Measurements from ENCODE around the gene CYB5RL. TPM values are rescaled to one million over a fixed set of nuclear protein-coding genes. Genes with fewer than 3 reads are reported as not detected.

The CYB5RL gene
- total RNA-seq, 1 experiment from 2014 or later: 13.1 TPM

- TF ChIP-seq GTF2I (CRISPR knock-in tag; conservative IDR thresholded peaks at IDR 0.05) (no peak), SP1 (CRISPR knock-in tag; conservative IDR thresholded peaks at IDR 0.05) (no peak), IRF2 (CRISPR knock-in tag; IDR thresholded peaks at IDR 0.05; ENCODE audit: borderline replicate concordance, low read depth) (no peak), FOXP4 (CRISPR knock-in tag; IDR thresholded peaks at IDR 0.05) (no peak), NFYB (CRISPR knock-in tag; conservative IDR thresholded peaks at IDR 0.05; ENCODE audit: low read depth) (no peak), NR1H2 (CRISPR knock-in tag; IDR thresholded peaks at IDR 0.05) (no peak), ATF6 (CRISPR knock-in tag; IDR thresholded peaks at IDR 0.05) (no peak)
Observed at GRCh38 chr1:54171606-54172005, 28.2 kb downstream of the CYB5RL start (continued).

GRCh38 chr1:54171016-54171415, 28.8 kb downstream of the CYB5RL start:
- ATAC-seq: no peak
- Mint-ChIP-seq H3K9me3 (no peaks in the 10 kb centered on the region), H3K36me3 (no peaks in the 10 kb centered on the region), H3K4me3 (no peak overlapping the region), H3K4me1 (no peaks in the 10 kb centered on the region), H3K27ac (no peak overlapping the region), H3K27me3 (ENCODE audit: low read depth) (peaks cover 3% of the 10 kb centered on the region; the same call in 1 of the 2 replicates)
- POLR2A ChIA-PET: interaction anchor here (0.5 kb wide), 1 partner anchor 142 kb away, joined by 3 read pairs; no protein-coding TSS in a partner anchor
- TF ChIP-seq USF2 (CRISPR knock-in tag; IDR thresholded peaks at IDR 0.05) (no peak), IRF2 (CRISPR knock-in tag; IDR thresholded peaks at IDR 0.05; ENCODE audit: borderline replicate concordance, low read depth) (no peak), ATF2 (CRISPR knock-in tag; IDR thresholded peaks at IDR 0.05; ENCODE audit: borderline replicate concordance, low read depth) (no peak), MAX (CRISPR knock-in tag; IDR thresholded peaks at IDR 0.05) (no peak), TP53 (CRISPR knock-in tag; IDR thresholded peaks at IDR 0.05) (no peak), ZNF219 (CRISPR knock-in tag; IDR thresholded peaks at IDR 0.05; ENCODE audit: borderline replicate concordance) (no peak), ATF3 (CRISPR knock-in tag; conservative IDR thresholded peaks at IDR 0.05) (no peak)
- CTCF ChIA-PET: interaction anchor here (1.0 to 4.1 kb wide), 4 partner anchors 10 to 49 kb away, joined by 3 to 23 read pairs (median 10); no protein-coding TSS in a partner anchor
- no peak for DNase-seq (ENCODE audit: low spot score)

GRCh38 chr1:54169068-54169467, 30.8 kb downstream of the CYB5RL start:
- POLR2A ChIA-PET: no interaction called here
- DNase-seq (ENCODE audit: low spot score) (no peak), ATAC-seq (no peak)
- TF ChIP-seq MXD4 (CRISPR knock-in tag; IDR thresholded peaks at IDR 0.05; ENCODE audit: borderline replicate concordance): no peak
- TF ChIP-seq E2F5 (CRISPR knock-in tag; IDR thresholded peaks at IDR 0.05): no peak
- no peak for TF ChIP-seq SP1 (CRISPR knock-in tag; conservative IDR thresholded peaks at IDR 0.05)
- TF ChIP-seq ZBTB43 (CRISPR knock-in tag; IDR thresholded peaks at IDR 0.05): no peak
- TF ChIP-seq GRHL2 (CRISPR knock-in tag; IDR thresholded peaks at IDR 0.05; ENCODE audit: insufficient replicate concordance, severe bottlenecking): no peak
- no peak for TF ChIP-seq ZSCAN18 (CRISPR knock-in tag; IDR thresholded peaks at IDR 0.05)
- TF ChIP-seq ZNF281 (CRISPR knock-in tag; IDR thresholded peaks at IDR 0.05): no peak

More at GRCh38 chr1:54169068-54169467, 30.8 kb downstream of the CYB5RL start:
- CTCF ChIA-PET: interaction anchor here (1.9 kb wide), 1 partner anchor 13 kb away, joined by 7 read pairs; no protein-coding TSS in a partner anchor
- Mint-ChIP-seq H3K27ac (no peak overlapping the region), H3K9me3 (no peaks in the 10 kb centered on the region), H3K36me3 (no peaks in the 10 kb centered on the region), H3K4me3 (no peak overlapping the region), H3K27me3 (ENCODE audit: low read depth) (peaks cover 3% of the 10 kb centered on the region; the same call in 1 of the 2 replicates), H3K4me1 (no peaks in the 10 kb centered on the region)

Measured in WTC11 (cell line).